GM21423 (cell line): Measurements from ENCODE around the gene SHISAL1.
"Not testable (repeated sequence)": the region's sequence is repeated elsewhere in the genome, so short reads cannot be mapped to it uniquely, and the experiment has no call there.

Experiments
- ATAC-seq: cut with Tn5 transposase; IDR thresholded peaks from one replicate; pipeline ENCODE4 v1.9.1; 2021; ENCODE audit warnings: mild to moderate bottlenecking, moderate library complexity; ENCODE audit not compliant: unreplicated experiment

Gene SHISAL1

GRCh38 chr22:44305455-44305854 is 7.3 kb downstream of the SHISAL1 start:
- no peak for ATAC-seq

- no peak for ATAC-seq
Observed at GRCh38 chr22:44304911-44305310, 7.8 kb downstream of the SHISAL1 start.

- no peak for ATAC-seq
Observed at GRCh38 chr22:44304354-44304753, 8.4 kb downstream of the SHISAL1 start.

- not testable (repeated sequence) for ATAC-seq
Observed at GRCh38 chr22:44302363-44302762, 10.4 kb downstream of the SHISAL1 start.

- ATAC-seq: no peak
Observed at GRCh38 chr22:44301039-44301438, 11.7 kb downstream of the SHISAL1 start.

GRCh38 chr22:44299124-44299523 is 13.6 kb downstream of the SHISAL1 start:
- no peak for ATAC-seq

- no peak for ATAC-seq
Observed at GRCh38 chr22:44298406-44299091, 14.2 kb downstream of the SHISAL1 start.

GRCh38 chr22:44297470-44298061 is 15.2 kb downstream of the SHISAL1 start:
- ATAC-seq: no peak

- ATAC-seq: no peak
Observed at GRCh38 chr22:44295406-44295805, 17.3 kb downstream of the SHISAL1 start.

GRCh38 chr22:44293876-44294275 is 18.9 kb downstream of the SHISAL1 start:
- ATAC-seq: no peak

- ATAC-seq: no peak
Observed at GRCh38 chr22:44293034-44293433, 19.7 kb downstream of the SHISAL1 start.

GRCh38 chr22:44292521-44292920 is 20.2 kb downstream of the SHISAL1 start:
- no peak for ATAC-seq

- no peak for ATAC-seq
Observed at GRCh38 chr22:44291674-44292360, 20.9 kb downstream of the SHISAL1 start.

- ATAC-seq: no peak
Observed at GRCh38 chr22:44291265-44291664, 21.5 kb downstream of the SHISAL1 start.

- ATAC-seq: no peak
Observed at GRCh38 chr22:44289414-44290171, 23.2 kb downstream of the SHISAL1 start.

- no peak for ATAC-seq
Observed at GRCh38 chr22:44288913-44289312, 23.8 kb downstream of the SHISAL1 start.

GRCh38 chr22:44287741-44288140 is 25.0 kb downstream of the SHISAL1 start:
- no peak for ATAC-seq

- ATAC-seq: no peak
Observed at GRCh38 chr22:44287121-44287693, 25.5 kb downstream of the SHISAL1 start.

GRCh38 chr22:44286646-44287045 is 26.1 kb downstream of the SHISAL1 start:
- ATAC-seq: no peak

- ATAC-seq: no peak
Observed at GRCh38 chr22:44284711-44285110, 28.0 kb downstream of the SHISAL1 start.
